HepG2 (cell line): Measurements from ENCODE around the gene GAL3ST2. TPM values are rescaled to one million over a fixed set of nuclear protein-coding genes. Genes with fewer than 3 reads are reported as not detected.

Experiments
- BRD4 ChIP-seq: sonication (generic); formaldehyde crosslinking; IDR thresholded peaks from 2 replicates; pipeline ENCODE4 v1.4.0; 2020; ENCODE audit warnings: missing genetic modification reagents
- ETV5 ChIP-seq: IDR thresholded peaks from 2 replicates; pipeline ENCODE4 v1.6.1; 2018; ENCODE audit warnings: missing biosample characterization, missing genetic modification reagents, inconsistent platforms, borderline replicate concordance
- HDAC1 ChIP-seq: sonication (generic); formaldehyde crosslinking; IDR thresholded peaks from 2 replicates; pipeline ENCODE4 v1.5.1; 2020; ENCODE audit warnings: mild to moderate bottlenecking, missing genetic modification reagents
- HNRNPLL ChIP-seq: fragments of 200-400 bp; formaldehyde crosslinking; IDR thresholded peaks from 2 replicates; pipeline ENCODE4 v1.6.1; 2017; ENCODE audit warnings: mild to moderate bottlenecking, low read depth, low read length; ENCODE audit not compliant: poor library complexity, severe bottlenecking
- HOXA3 ChIP-seq: sonication (generic); formaldehyde crosslinking; IDR thresholded peaks from 2 replicates; pipeline ENCODE4 v1.5.0; 2020; ENCODE audit warnings: missing genetic modification reagents
- KDM5B ChIP-seq: sonication (generic); formaldehyde crosslinking; IDR thresholded peaks from 2 replicates; pipeline ENCODE4 v1.4.0; 2020; ENCODE audit warnings: missing genetic modification reagents, mild to moderate bottlenecking, borderline replicate concordance
- LCORL ChIP-seq, 2 experiments: fragments of 450-650 bp in 1 of 2; sonication (generic) in 1 of 2; formaldehyde crosslinking in 1 of 2; IDR thresholded peaks; 2 replicates each; pipeline versions ENCODE4 v1.5.0 to v1.6.1; 2017 to 2020; ENCODE audit warnings: antibody characterized with exemption in 1 of 2, missing genetic modification reagents in 1 of 2
- MTF2 ChIP-seq: sonication (generic); formaldehyde crosslinking; IDR thresholded peaks from 2 replicates; pipeline ENCODE4 v1.5.0; 2020; ENCODE audit warnings: missing genetic modification reagents, borderline replicate concordance
- NR2C2 ChIP-seq: sonication (generic); formaldehyde crosslinking; IDR thresholded peaks from 2 replicates; pipeline ENCODE4 v1.4.0; 2020; ENCODE audit warnings: missing genetic modification reagents, mild to moderate bottlenecking, moderate library complexity, borderline replicate concordance
- SP4 ChIP-seq: sonication (generic); formaldehyde crosslinking; IDR thresholded peaks from 2 replicates; pipeline ENCODE4 v1.8.1; 2023; ENCODE audit warnings: mild to moderate bottlenecking, missing genetic modification reagents
- SPEN ChIP-seq: sonication (generic); formaldehyde crosslinking; IDR thresholded peaks from 2 replicates; pipeline ENCODE4 v1.5.1; 2020; ENCODE audit warnings: low read depth, mild to moderate bottlenecking, missing genetic modification reagents
- SUZ12 ChIP-seq: fragments of 150-350 bp; IDR thresholded peaks from 2 replicates; pipeline ENCODE4 v1.6.1; 2014; ENCODE audit warnings: low read depth, low read length
- TAF1 ChIP-seq: sonication (generic); formaldehyde crosslinking; IDR thresholded peaks from 2 replicates; pipeline ENCODE4 v1.4.0; 2020; ENCODE audit warnings: missing genetic modification reagents
- THAP11 ChIP-seq: IDR thresholded peaks from 2 replicates; pipeline ENCODE4 v1.6.1; 2016; ENCODE audit warnings: missing biosample characterization, missing genetic modification reagents
- ZFX ChIP-seq: sonication (generic); formaldehyde crosslinking; IDR thresholded peaks from 2 replicates; pipeline ENCODE4 v1.4.0; 2020; ENCODE audit warnings: mild to moderate bottlenecking, low read depth, missing genetic modification reagents, moderate library complexity
- ZFYVE20 ChIP-seq: sonication (generic); formaldehyde crosslinking; IDR thresholded peaks from 2 replicates; pipeline ENCODE4 v1.8.0; 2023; ENCODE audit warnings: low read depth, mild to moderate bottlenecking, moderate library complexity, missing genetic modification reagents, borderline replicate concordance
- ZKSCAN1 ChIP-seq: fragments of 150-350 bp; IDR thresholded peaks from 2 replicates; pipeline ENCODE4 v1.6.1; 2014; ENCODE audit warnings: low read length
- ZNF382 ChIP-seq: sonication (generic); formaldehyde crosslinking; IDR thresholded peaks from 2 replicates; pipeline ENCODE4 v1.5.0; 2020; ENCODE audit warnings: missing genetic modification reagents, mild to moderate bottlenecking, borderline replicate concordance
- ZNF607 ChIP-seq: sonication (generic); formaldehyde crosslinking; IDR thresholded peaks from 2 replicates; pipeline ENCODE4 v1.5.1; 2020; ENCODE audit warnings: missing genetic modification reagents, mild to moderate bottlenecking, borderline replicate concordance
- ZNF747 ChIP-seq: sonication (generic); formaldehyde crosslinking; IDR thresholded peaks from 2 replicates; pipeline ENCODE4 v1.8.1; 2023; ENCODE audit warnings: missing genetic modification reagents, mild to moderate bottlenecking, borderline replicate concordance
- ZNF768 ChIP-seq: sonication (generic); formaldehyde crosslinking; IDR thresholded peaks from 2 replicates; pipeline ENCODE4 v1.4.0; 2020; ENCODE audit warnings: missing genetic modification reagents
- ZNF883 ChIP-seq: sonication (generic); formaldehyde crosslinking; IDR thresholded peaks from 2 replicates; pipeline ENCODE4 v1.5.1; 2020; ENCODE audit warnings: mild to moderate bottlenecking, missing genetic modification reagents; ENCODE audit errors: not compliant biosample characterization
- polyA plus RNA-seq, 8 experiments: library from polyadenylated mRNA; depleted of rRNA in 3 of 8; stranded (reverse) in 7 of 8; unstranded in 1 of 8; fragments of >200 nt; fragmentation: Illumina TruSeq in 4 of 8; extraction: Trizol in 4 of 8; gene quantifications; 2 replicates each; pipeline versions ENCODE4 v1.2.1 to v1.2.3, GENCODE V29; 2011 to 2016; ENCODE audit warnings: low read depth in 4 of 8, missing spikeins in 1 of 8, mixed read lengths in 1 of 8; ENCODE audit not compliant: insufficient read depth in 1 of 8
- total RNA-seq, 5 experiments: library from RNA; depleted of rRNA; stranded (reverse); fragments of >200 nt; fragmentation: Illumina TruSeq; extraction: Trizol; gene quantifications; 2 replicates each; pipeline ENCODE4 v1.2.3, GENCODE V29; 2016; ENCODE audit warnings: low read depth in 1 of 5
- TF ChIP-seq, protein P1 (sequence below): sonication (generic); formaldehyde crosslinking; IDR thresholded peaks from 2 replicates; pipeline ENCODE4 v1.4.0; 2020; ENCODE audit warnings: mild to moderate bottlenecking, missing genetic modification reagents
- TF ChIP-seq, protein P2 (sequence below): sonication (generic); formaldehyde crosslinking; IDR thresholded peaks from 2 replicates; pipeline ENCODE4 v1.5.0; 2020; ENCODE audit warnings: mild to moderate bottlenecking, low read depth, missing genetic modification reagents, borderline replicate concordance
- TF ChIP-seq, protein P3 (sequence below): sonication (generic); formaldehyde crosslinking; conservative IDR thresholded peaks from 2 replicates; pipeline ENCODE4 v1.4.0; 2020; ENCODE audit warnings: missing genetic modification reagents
- TF ChIP-seq, protein P4 (sequence below): sonication (generic); formaldehyde crosslinking; IDR thresholded peaks from 2 replicates; pipeline ENCODE4 v1.9.0; 2021; ENCODE audit warnings: missing genetic modification reagents, mild to moderate bottlenecking, borderline replicate concordance

GAL3ST2 gene
- total and polyA plus RNA-seq, 2 of the 13 experiments (the other 11 are each of a cell fraction or from before 2014, with no cell fraction given) = 0.17 to 0.20 TPM

DNA sequence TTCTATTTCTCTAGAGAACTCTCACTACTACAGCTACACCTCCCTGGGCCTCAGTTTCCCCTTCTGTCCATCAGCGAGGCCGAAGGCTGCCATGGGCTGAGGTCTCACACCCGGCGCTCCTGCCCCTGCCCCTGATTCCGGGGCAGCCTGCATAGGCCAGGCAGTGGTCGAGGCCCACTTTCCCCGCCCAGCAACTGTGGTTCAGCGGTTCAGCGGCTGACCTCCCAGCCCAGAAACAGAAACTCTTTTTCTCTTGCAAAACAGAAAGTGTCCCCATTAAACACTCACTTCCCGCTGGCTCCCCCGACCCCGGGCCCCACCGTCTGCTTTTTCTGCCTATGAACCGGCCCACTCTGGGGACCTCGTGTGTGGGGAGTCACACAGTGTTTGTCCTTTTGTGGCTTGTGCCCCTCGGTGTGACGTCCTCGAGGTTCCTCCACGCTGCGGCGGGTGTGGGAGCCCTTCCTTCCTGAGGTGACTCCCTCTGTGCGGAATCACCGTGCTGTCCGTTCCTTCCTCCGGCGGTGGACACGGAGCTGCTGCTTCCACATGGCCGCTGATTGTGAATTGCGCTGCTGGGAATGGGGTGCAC is 66.1 kb downstream of the GAL3ST2 start (continued):
- no peak for TF ChIP-seq NR2C2
- TF ChIP-seq TAF1 (CRISPR knock-in tag) = no peak
- no peak for TF ChIP-seq ZNF747 (CRISPR knock-in tag)
- TF ChIP-seq HOXA3 (CRISPR knock-in tag) = peak; percentile 39; the same call in 1 of the 2 replicates
- no peak for TF ChIP-seq ZNF607
- no peak; the same call in 1 of the 2 replicates for TF ChIP-seq MTF2
- no peak for TF ChIP-seq SPEN (CRISPR knock-in tag)
- peak; percentile 3; the same call in 1 of the 2 replicates for TF ChIP-seq KDM5B (CRISPR knock-in tag)
- TF ChIP-seq SP4 (CRISPR knock-in tag) = 0 out of 2 replicates have a peak, but pooled peaks have one; percentile 31
- TF ChIP-seq ZNF883 (CRISPR knock-in tag) = peak; percentile 20
- TF ChIP-seq BRD4 (CRISPR knock-in tag) = no peak
- peak; percentile 32 for TF ChIP-seq HNRNPLL
- TF ChIP-seq, protein P1, sequence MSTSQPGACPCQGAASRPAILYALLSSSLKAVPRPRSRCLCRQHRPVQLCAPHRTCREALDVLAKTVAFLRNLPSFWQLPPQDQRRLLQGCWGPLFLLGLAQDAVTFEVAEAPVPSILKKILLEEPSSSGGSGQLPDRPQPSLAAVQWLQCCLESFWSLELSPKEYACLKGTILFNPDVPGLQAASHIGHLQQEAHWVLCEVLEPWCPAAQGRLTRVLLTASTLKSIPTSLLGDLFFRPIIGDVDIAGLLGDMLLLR = no peak
- TF ChIP-seq ETV5 (CRISPR knock-in tag) = no peak
- no peak for TF ChIP-seq ZNF382 (CRISPR knock-in tag)
- no peak for TF ChIP-seq LCORL (IDR thresholded peaks at IDR 0.05)
- TF ChIP-seq LCORL (CRISPR knock-in tag; IDR thresholded peaks at IDR 0.05) = no peak
- TF ChIP-seq, protein P2, sequence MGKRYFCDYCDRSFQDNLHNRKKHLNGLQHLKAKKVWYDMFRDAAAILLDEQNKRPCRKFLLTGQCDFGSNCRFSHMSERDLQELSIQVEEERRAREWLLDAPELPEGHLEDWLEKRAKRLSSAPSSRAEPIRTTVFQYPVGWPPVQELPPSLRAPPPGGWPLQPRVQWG (CRISPR knock-in tag) = no peak
- TF ChIP-seq ZFX (CRISPR knock-in tag) = no peak; the same call in 1 of the 2 replicates
- no peak for TF ChIP-seq ZKSCAN1
- no peak for TF ChIP-seq THAP11 (CRISPR knock-in tag)
- TF ChIP-seq, protein P3, sequence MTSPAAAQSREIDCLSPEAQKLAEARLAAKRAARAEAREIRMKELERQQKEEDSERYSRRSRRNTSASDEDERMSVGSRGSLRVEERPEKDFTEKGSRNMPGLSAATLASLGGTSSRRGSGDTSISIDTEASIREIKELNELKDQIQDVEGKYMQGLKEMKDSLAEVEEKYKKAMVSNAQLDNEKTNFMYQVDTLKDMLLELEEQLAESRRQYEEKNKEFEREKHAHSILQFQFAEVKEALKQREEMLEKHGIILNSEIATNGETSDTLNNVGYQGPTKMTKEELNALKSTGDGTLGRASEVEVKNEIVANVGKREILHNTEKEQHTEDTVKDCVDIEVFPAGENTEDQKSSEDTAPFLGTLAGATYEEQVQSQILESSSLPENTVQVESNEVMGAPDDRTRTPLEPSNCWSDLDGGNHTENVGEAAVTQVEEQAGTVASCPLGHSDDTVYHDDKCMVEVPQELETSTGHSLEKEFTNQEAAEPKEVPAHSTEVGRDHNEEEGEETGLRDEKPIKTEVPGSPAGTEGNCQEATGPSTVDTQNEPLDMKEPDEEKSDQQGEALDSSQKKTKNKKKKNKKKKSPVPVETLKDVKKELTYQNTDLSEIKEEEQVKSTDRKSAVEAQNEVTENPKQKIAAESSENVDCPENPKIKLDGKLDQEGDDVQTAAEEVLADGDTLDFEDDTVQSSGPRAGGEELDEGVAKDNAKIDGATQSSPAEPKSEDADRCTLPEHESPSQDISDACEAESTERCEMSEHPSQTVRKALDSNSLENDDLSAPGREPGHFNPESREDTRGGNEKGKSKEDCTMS (CRISPR knock-in tag) = no peak
- TF ChIP-seq ZNF768 (CRISPR knock-in tag) = 0 out of 2 replicates have a peak, but pooled peaks have one; percentile 15
- TF ChIP-seq HDAC1 (CRISPR knock-in tag) = no peak
- TF ChIP-seq, protein P4, sequence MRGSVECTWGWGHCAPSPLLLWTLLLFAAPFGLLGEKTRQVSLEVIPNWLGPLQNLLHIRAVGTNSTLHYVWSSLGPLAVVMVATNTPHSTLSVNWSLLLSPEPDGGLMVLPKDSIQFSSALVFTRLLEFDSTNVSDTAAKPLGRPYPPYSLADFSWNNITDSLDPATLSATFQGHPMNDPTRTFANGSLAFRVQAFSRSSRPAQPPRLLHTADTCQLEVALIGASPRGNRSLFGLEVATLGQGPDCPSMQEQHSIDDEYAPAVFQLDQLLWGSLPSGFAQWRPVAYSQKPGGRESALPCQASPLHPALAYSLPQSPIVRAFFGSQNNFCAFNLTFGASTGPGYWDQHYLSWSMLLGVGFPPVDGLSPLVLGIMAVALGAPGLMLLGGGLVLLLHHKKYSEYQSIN (CRISPR knock-in tag) = no peak
- TF ChIP-seq SUZ12 = no peak
- TF ChIP-seq ZFYVE20 (CRISPR knock-in tag) = no peak
